HCT116 (cell line): ENCODE measurements around the gene ATP6V1B1. TPM values are rescaled to one million over a fixed set of nuclear protein-coding genes. Genes with fewer than 3 reads are reported as not detected.

Source experiments
- total RNA-seq: library from RNA; stranded (reverse); gene quantifications from one replicate; pipeline ENCODE4 v1.2.1, GENCODE V29; 2021; ENCODE audit not compliant: unreplicated experiment

Gene ATP6V1B1
- total RNA-seq, 1 experiment from 2014 or later = 0.74 TPM

Other genes starting within 250 kb of the ATP6V1B1 start
- gene ADD2, start 167.7 kb upstream of the ATP6V1B1 start, total RNA-seq = 0.15 TPM
- not detected for gene FIGLA, start 145.3 kb upstream of the ATP6V1B1 start, total RNA-seq
- gene CLEC4F, start 115.3 kb upstream of the ATP6V1B1 start, total RNA-seq = not detected
- gene CD207, start 100.1 kb upstream of the ATP6V1B1 start, total RNA-seq = not detected
- 0.61 TPM for gene VAX2, start 35.3 kb upstream of the ATP6V1B1 start, total RNA-seq
- gene ANKRD53, start 42.7 kb downstream of the ATP6V1B1 start, total RNA-seq = not detected
- 37.9 TPM for gene TEX261, start 59.0 kb downstream of the ATP6V1B1 start, total RNA-seq
- gene NAGK, start 132.7 kb downstream of the ATP6V1B1 start, total RNA-seq = 36.8 TPM
- 9.0 TPM for gene MCEE, start 194.3 kb downstream of the ATP6V1B1 start, total RNA-seq
- 36.7 TPM for gene MPHOSPH10, start 194.7 kb downstream of the ATP6V1B1 start, total RNA-seq